ENCODE data around the gene DYSF. TPM values are rescaled to one million over a fixed set of nuclear protein-coding genes. Genes with fewer than 3 reads are reported as not detected.

Gene DYSF
- total RNA-seq, 4 donors from 2014 or later: 1.7 to 5.0 (median 2.6) TPM

DNA sequence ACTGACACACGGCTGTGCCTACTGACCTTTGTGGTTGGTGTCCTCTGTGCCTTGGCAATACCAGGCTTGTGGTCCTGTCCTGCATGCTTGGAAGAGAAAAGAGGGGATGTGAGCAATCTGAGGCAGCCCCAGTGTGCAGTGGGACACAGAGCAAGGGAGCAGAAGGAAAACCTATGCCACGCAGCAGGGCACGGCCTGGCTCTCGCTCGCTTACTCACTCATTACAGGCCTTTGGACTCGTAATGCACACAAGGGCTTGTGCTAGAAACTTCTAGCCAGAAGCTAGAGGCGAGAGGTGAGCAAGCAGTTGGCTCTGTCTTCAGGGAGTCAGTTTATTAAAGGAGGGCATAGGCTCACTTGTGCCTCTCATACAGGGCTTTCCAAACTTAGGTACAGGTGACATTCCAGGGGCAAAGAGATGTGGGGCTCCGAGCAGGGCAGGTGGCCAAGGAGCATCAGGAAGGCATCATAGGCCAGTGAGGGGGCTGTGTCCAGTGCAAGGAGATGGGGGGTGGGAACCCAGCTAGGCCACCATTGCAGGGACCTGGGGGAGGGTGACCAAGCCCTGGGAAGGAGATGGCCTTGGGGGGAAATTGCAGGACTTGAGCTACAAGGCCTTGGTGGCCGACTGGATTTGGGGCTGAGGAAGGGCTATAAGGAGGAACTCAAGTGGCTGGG is 100.8 kb downstream of the DYSF start:
- Histone ChIP-seq H3K4me3 (no peak overlapping the region), H3K36me3 (no peaks in the 10 kb centered on the region), H3K9me3 (no peaks in the 10 kb centered on the region), H3K4me1 (no peaks in the 10 kb centered on the region), H3K27me3 (no peaks in the 10 kb centered on the region), H3K27ac (no peak overlapping the region)
- WGBS: 91% methylated on average over 9 of the region's 9 CpGs
- TF ChIP-seq EP300 (IDR thresholded peaks at IDR 0.05): no peak
- no peak for TF ChIP-seq POLR2AphosphoS5 (IDR thresholded peaks at IDR 0.05)
- TF ChIP-seq, protein P1, sequence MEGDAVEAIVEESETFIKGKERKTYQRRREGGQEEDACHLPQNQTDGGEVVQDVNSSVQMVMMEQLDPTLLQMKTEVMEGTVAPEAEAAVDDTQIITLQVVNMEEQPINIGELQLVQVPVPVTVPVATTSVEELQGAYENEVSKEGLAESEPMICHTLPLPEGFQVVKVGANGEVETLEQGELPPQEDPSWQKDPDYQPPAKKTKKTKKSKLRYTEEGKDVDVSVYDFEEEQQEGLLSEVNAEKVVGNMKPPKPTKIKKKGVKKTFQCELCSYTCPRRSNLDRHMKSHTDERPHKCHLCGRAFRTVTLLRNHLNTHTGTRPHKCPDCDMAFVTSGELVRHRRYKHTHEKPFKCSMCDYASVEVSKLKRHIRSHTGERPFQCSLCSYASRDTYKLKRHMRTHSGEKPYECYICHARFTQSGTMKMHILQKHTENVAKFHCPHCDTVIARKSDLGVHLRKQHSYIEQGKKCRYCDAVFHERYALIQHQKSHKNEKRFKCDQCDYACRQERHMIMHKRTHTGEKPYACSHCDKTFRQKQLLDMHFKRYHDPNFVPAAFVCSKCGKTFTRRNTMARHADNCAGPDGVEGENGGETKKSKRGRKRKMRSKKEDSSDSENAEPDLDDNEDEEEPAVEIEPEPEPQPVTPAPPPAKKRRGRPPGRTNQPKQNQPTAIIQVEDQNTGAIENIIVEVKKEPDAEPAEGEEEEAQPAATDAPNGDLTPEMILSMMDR (IDR thresholded peaks at IDR 0.05): no peak
- no peak for TF ChIP-seq POLR2A (IDR thresholded peaks at IDR 0.05)
- peak in 1 of 2 donors; percentile 31 for DNase-seq (ENCODE audit: low spot score in 2 of 2)

DNA sequence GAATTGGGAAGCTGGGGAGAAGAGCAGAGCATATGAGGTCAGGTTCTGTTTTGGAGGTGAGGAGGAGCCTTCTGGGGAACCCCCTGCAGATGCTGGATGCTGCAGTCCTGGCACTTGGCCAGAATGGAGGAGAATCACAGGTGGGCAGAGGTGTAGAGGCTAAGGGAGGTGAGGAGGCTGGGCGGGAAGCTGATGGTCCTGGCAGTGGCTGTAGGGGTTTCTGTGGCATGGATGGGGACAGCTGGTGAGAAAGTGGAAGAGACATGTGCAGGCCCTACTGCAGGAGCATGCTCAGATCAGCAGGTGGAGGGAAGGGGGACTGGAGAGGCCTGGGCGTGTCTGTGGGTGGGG is 101.3 kb downstream of the DYSF start:
- no peak for DNase-seq (ENCODE audit: low spot score in 2 of 2)
- whole genome bisulfite sequencing: 94% methylated on average over 2 of the region's 2 CpGs
- TF ChIP-seq EP300 (IDR thresholded peaks at IDR 0.05): no peak
- TF ChIP-seq, protein P1 (IDR thresholded peaks at IDR 0.05): no peak

DNA sequence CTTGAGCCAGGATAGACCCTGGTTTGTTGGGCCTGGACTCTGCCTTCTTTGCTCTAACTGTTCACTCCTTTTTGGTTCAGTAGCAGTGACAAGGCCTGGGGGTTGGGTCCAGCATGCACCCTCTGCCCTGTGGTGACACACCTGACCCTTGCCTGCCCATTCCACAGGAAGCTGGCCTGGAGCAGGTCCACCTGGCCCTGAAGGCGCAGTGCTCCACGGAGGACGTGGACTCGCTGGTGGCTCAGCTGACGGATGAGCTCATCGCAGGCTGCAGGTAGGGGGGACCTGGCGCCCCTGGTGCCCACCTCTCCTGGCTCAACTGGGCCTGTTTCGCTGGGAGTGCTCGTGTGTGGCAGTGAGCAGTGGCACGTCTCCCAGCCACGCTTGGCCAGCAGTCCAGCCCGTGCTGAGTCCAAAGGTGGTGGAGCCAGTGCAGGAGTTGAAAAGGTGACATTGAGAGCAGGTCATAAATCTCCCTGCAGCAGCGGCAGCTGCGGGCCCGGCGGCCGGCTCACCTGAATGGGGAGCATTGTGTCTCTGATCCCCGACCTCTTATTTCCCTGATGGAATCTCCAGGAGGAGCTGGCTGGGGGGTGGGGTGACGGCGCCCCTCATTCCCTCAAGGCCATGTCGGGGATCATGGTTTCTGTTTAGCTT is 102.6 kb downstream of the DYSF start:
- no peak for DNase-seq (ENCODE audit: low spot score in 2 of 2)
- no peak overlapping the region for H3K4me3 ChIP-seq
- TF ChIP-seq POLR2AphosphoS5 (IDR thresholded peaks at IDR 0.05) (no peak), POLR2A (IDR thresholded peaks at IDR 0.05) (no peak), EP300 (IDR thresholded peaks at IDR 0.05) (no peak)
- TF ChIP-seq, protein P1 (IDR thresholded peaks at IDR 0.05): no peak

More for the DNA sequence above, 101.3 kb downstream of the DYSF start:
- Histone ChIP-seq H3K36me3 (no peaks in the 10 kb centered on the region), H3K4me3 (no peak overlapping the region), H3K9me3 (no peaks in the 10 kb centered on the region), H3K4me1 (no peaks in the 10 kb centered on the region), H3K27me3 (peaks cover 5% of the 10 kb centered on the region), H3K27ac (no peak overlapping the region)

DNA sequence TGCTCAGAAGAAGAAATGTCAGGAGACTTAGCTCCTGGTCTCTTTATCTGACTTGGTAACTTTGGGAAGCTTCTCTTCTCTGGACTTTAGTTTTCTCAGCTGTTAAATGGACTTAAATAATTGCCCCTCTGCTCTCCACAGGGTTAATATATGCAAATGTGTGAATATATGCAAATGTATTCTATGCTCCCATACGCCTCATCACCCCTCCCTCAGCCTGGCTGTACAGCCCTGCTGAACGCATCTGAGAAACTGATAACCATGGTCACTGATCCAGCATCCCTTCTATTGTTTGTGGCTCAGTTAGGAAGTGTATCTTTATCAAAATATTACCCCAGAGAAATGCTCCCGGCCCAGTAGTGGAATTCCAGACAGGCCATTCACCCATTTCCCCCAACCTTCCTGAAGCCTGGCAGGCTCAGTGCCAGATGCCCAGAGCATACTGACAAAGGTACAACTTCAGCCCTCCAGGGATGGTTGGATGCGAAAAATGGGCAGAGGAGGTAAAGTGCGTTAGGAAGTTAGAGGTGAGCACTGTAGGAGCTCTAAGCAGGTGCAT is 103.4 kb downstream of the DYSF start:
- TF ChIP-seq POLR2AphosphoS5 (IDR thresholded peaks at IDR 0.05): no peak
- TF ChIP-seq EP300 (IDR thresholded peaks at IDR 0.05): no peak
- TF ChIP-seq, protein P1 (IDR thresholded peaks at IDR 0.05): no peak
- no peak overlapping the region for H3K27ac ChIP-seq
- no peaks in the 10 kb centered on the region for H3K36me3 ChIP-seq
- no peak overlapping the region for H3K4me3 ChIP-seq
- 70% methylated on average over 5 of the region's 5 CpGs for WGBS
- H3K4me1 ChIP-seq: peaks cover 5% of the 10 kb centered on the region
- no peak for DNase-seq (ENCODE audit: low spot score in 2 of 2)
- no peaks in the 10 kb centered on the region for H3K9me3 ChIP-seq
- H3K27me3 ChIP-seq: peaks cover 17% of the 10 kb centered on the region

More for the DNA sequence above, 102.6 kb downstream of the DYSF start:
- Histone ChIP-seq H3K4me1 (peaks cover 5% of the 10 kb centered on the region), H3K27me3 (peaks cover 17% of the 10 kb centered on the region), H3K27ac (no peak overlapping the region), H3K36me3 (no peaks in the 10 kb centered on the region), H3K9me3 (no peaks in the 10 kb centered on the region)
- 76% methylated on average over 12 of the region's 21 CpGs for WGBS

DNA sequence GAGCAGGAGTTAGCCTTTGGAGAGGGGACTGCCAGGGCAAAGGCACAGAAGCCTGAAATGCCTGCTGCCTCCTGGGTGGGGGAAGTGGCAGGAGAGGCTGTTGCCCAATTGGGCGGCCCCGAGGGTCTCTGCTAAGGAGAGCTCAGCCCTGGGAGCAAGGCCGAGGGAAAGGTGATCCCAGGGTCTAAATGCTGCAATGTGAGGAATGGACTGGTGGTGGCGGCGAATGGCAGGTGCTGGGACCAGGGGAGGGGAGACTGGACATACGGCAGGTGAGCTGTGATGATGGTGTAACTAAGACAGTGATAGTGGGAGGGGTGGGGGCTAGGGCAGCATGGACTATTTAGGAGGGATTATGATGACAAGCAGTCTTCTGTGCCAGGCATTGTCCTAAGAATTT is 104.0 kb downstream of the DYSF start:
- Histone ChIP-seq H3K27ac (no peak overlapping the region), H3K4me3 (no peak overlapping the region), H3K27me3 (peaks cover 17% of the 10 kb centered on the region), H3K9me3 (no peaks in the 10 kb centered on the region), H3K36me3 (no peaks in the 10 kb centered on the region), H3K4me1 (peaks cover 5% of the 10 kb centered on the region)
- TF ChIP-seq POLR2A (IDR thresholded peaks at IDR 0.05) (no peak), POLR2AphosphoS5 (IDR thresholded peaks at IDR 0.05) (no peak)
- DNase-seq (ENCODE audit: low spot score in 2 of 2): no peak
- WGBS: 90% methylated on average over 6 of the region's 6 CpGs
